ENCODE results near the gene ZNF322. TPM values are rescaled to one million over a fixed set of nuclear protein-coding genes. Genes with fewer than 3 reads are reported as not detected.

The ZNF322 gene
- polyA plus RNA-seq, 3 donors = 34.4 to 38.8 (median 36.6) TPM

GRCh38 chr6:26629359-26629758, 30.2 kb downstream of the ZNF322 start:
- no peak for DNase-seq

GRCh38 chr6:26627843-26628242, 31.7 kb downstream of the ZNF322 start:
- no peak for DNase-seq

GRCh38 chr6:26624557-26624956, 35.0 kb downstream of the ZNF322 start:
- no peak for DNase-seq

GRCh38 chr6:26623339-26623859, 36.1 kb downstream of the ZNF322 start:
- DNase-seq = no peak

- peak; percentile 24 for DNase-seq
Observed at GRCh38 chr6:26613689-26614683, 45.6 kb downstream of the ZNF322 start.

- no peak for DNase-seq
Observed at GRCh38 chr6:26613201-26613600, 46.3 kb downstream of the ZNF322 start.

GRCh38 chr6:26611599-26611998, 47.9 kb downstream of the ZNF322 start:
- DNase-seq = no peak

- no peak for DNase-seq
Observed at GRCh38 chr6:26609463-26609862, 50.1 kb downstream of the ZNF322 start.

GRCh38 chr6:26607434-26608230, 51.9 kb downstream of the ZNF322 start:
- peak; percentile 48 for DNase-seq

GRCh38 chr6:26604797-26605196, 54.7 kb downstream of the ZNF322 start:
- no peak for DNase-seq

- no peak for DNase-seq
Observed at GRCh38 chr6:26604026-26604425, 55.5 kb downstream of the ZNF322 start.

- no peak for DNase-seq
Observed at GRCh38 chr6:26602262-26602661, 57.3 kb downstream of the ZNF322 start.

- no peak for DNase-seq
Observed at GRCh38 chr6:26600759-26601158, 58.8 kb downstream of the ZNF322 start.

- no peak for DNase-seq
Observed at GRCh38 chr6:26599591-26599990, 60.0 kb downstream of the ZNF322 start.

- DNase-seq = no peak
Observed at GRCh38 chr6:26599134-26599533, 60.4 kb downstream of the ZNF322 start.

- DNase-seq = no peak
Observed at GRCh38 chr6:26598267-26598666, 61.3 kb downstream of the ZNF322 start.

- DNase-seq = no peak
Observed at GRCh38 chr6:26597821-26598220, 61.7 kb downstream of the ZNF322 start.

GRCh38 chr6:26597389-26597766, 62.2 kb downstream of the ZNF322 start:
- no peak for DNase-seq

- peak; percentile 99 for DNase-seq
Observed at GRCh38 chr6:26596579-26597388, 62.8 kb downstream of the ZNF322 start, which contains the start of gene ABT1. ABT1 (plus strand) TSS chr6:26596953; CDS start chr6:26596983, 30 bp downstream.

- DNase-seq = peak; percentile 92
Observed at GRCh38 chr6:26595669-26596269, 63.8 kb downstream of the ZNF322 start.

Measured in renal pelvis (tissue), 4 donors.